K562 (cell line): ENCODE results near the gene PA2G4. TPM values are rescaled to one million over a fixed set of nuclear protein-coding genes. Genes with fewer than 3 reads are reported as not detected.

ENCODE experiments used
- HCFC1 ChIP-seq: IDR thresholded peaks from 2 replicates; pipeline ENCODE4 v1.6.1; 2012; ENCODE audit warnings: low read depth, low read length, improper control_type of control experiment
- NR2C2 ChIP-seq, 2 experiments: fragments of 200-800 bp in 1 of 2; sonication (Bioruptor generic) in 1 of 2; sonication (generic) in 1 of 2; formaldehyde crosslinking in 1 of 2; IDR thresholded peaks; 2 replicates each; pipeline versions ENCODE4 v1.6.1 to v1.8.0; 2016 to 2022; ENCODE audit warnings: mild to moderate bottlenecking in 1 of 2, missing compliant biosample characterization in 1 of 2, missing genetic modification characterization in 1 of 2, missing genetic modification reagents in 1 of 2
- TAF7 ChIP-seq: fragments of 450-650 bp; IDR thresholded peaks from 2 replicates; pipeline ENCODE4 v1.6.1; 2016; ENCODE audit warnings: missing genetic modification characterization, missing compliant biosample characterization
- TBP ChIP-seq: optimal IDR thresholded peaks from 2 replicates; pipeline ENCODE3; 2011; ENCODE audit warnings: low read depth, low read length, improper control_type of control experiment
- polyA plus RNA-seq, 8 experiments: library from polyadenylated mRNA; depleted of rRNA in 4 of 8; stranded (reverse) in 5 of 8; unstranded in 3 of 8; fragments of >200 nt; fragmentation: Nextera tagmentation in 2 of 8; fragmentation: Illumina TruSeq in 1 of 8; extraction: Ambion mirVana in 2 of 8; extraction: Trizol in 1 of 8; gene quantifications; 2 replicates each; pipeline versions ENCODE4 v1.2.1 to v1.2.3, GENCODE V29; 2011 to 2014; ENCODE audit warnings: inconsistent platforms in 1 of 8, missing spikeins in 1 of 8
- total RNA-seq, 7 experiments: library from RNA; depleted of rRNA in 6 of 7; stranded (reverse); fragments of >200 nt in 6 of 7; fragmentation: Illumina TruSeq in 2 of 7; extraction: Trizol in 2 of 7; gene quantifications; 2 replicates each; pipeline versions ENCODE4 v1.2.1 to v1.2.3, GENCODE V29; 2011 to 2021; ENCODE audit warnings: low replicate concordance in 1 of 7
- TF ChIP-seq, protein P1 (sequence below): fragments of 450-650 bp; IDR thresholded peaks from 2 replicates; pipeline ENCODE4 v1.6.1; 2014; ENCODE audit warnings: low read depth, mild to moderate bottlenecking, moderate library complexity, borderline replicate concordance
- TF ChIP-seq, protein P2 (sequence below): sonication (generic); IDR thresholded peaks from 2 replicates; pipeline ENCODE4 v1.6.1; 2016
- TF ChIP-seq, protein P3 (sequence below): fragments of 450-650 bp; IDR thresholded peaks from 2 replicates; pipeline ENCODE4 v1.6.1; 2016; ENCODE audit warnings: mild to moderate bottlenecking, moderate library complexity
- TF ChIP-seq, protein P4 (sequence below): fragments of 200-800 bp; sonication (Bioruptor generic); IDR thresholded peaks from 2 replicates; pipeline ENCODE4 v1.6.1; 2017; ENCODE audit warnings: missing genetic modification characterization, missing compliant biosample characterization

Gene PA2G4
- total and polyA plus RNA-seq, 9 of the 15 experiments (the other 6 are each of a cell fraction or from before 2014, with no cell fraction given), result 230 to 925 (median 638) TPM

DNA sequence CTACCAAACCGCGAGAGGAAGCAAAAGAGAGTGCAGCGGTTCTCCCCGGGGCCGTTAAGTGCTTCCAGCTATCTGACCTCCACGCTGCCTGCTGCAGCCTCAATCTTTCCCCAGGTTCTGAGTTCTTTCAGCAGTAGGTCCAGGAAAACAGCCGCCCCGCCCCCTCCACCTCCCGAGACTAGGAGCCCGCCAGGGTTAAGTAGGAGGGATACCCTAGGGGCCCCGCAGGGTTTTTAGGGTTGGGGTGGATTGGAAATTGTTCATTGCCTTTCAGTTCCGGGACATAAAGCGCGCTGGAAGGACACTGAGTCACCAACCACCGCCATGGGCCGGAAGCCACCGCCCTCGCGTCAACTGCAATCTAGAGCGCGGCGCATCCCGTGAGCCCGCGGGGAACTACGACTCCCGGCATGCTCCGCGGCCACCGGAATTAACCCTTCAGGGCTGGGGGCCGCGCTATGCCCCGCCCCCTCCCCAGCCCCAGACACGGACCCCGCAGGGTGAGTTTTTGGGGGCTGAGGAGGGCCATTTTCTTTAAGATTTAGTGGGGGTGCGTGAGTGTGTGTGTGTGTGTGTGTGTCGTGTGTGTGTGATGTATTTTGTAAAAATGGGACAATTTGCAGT, 47.9 kb downstream of the PA2G4 start, which contains the start of gene MYL6B (continued):
- TF ChIP-seq, protein P1, sequence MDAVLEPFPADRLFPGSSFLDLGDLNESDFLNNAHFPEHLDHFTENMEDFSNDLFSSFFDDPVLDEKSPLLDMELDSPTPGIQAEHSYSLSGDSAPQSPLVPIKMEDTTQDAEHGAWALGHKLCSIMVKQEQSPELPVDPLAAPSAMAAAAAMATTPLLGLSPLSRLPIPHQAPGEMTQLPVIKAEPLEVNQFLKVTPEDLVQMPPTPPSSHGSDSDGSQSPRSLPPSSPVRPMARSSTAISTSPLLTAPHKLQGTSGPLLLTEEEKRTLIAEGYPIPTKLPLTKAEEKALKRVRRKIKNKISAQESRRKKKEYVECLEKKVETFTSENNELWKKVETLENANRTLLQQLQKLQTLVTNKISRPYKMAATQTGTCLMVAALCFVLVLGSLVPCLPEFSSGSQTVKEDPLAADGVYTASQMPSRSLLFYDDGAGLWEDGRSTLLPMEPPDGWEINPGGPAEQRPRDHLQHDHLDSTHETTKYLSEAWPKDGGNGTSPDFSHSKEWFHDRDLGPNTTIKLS, result peak; percentile 79; the same call in 1 of the 2 replicates
- TF ChIP-seq, protein P2, sequence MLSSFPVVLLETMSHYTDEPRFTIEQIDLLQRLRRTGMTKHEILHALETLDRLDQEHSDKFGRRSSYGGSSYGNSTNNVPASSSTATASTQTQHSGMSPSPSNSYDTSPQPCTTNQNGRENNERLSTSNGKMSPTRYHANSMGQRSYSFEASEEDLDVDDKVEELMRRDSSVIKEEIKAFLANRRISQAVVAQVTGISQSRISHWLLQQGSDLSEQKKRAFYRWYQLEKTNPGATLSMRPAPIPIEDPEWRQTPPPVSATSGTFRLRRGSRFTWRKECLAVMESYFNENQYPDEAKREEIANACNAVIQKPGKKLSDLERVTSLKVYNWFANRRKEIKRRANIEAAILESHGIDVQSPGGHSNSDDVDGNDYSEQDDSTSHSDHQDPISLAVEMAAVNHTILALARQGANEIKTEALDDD, result no peak
- TF ChIP-seq, protein P3, sequence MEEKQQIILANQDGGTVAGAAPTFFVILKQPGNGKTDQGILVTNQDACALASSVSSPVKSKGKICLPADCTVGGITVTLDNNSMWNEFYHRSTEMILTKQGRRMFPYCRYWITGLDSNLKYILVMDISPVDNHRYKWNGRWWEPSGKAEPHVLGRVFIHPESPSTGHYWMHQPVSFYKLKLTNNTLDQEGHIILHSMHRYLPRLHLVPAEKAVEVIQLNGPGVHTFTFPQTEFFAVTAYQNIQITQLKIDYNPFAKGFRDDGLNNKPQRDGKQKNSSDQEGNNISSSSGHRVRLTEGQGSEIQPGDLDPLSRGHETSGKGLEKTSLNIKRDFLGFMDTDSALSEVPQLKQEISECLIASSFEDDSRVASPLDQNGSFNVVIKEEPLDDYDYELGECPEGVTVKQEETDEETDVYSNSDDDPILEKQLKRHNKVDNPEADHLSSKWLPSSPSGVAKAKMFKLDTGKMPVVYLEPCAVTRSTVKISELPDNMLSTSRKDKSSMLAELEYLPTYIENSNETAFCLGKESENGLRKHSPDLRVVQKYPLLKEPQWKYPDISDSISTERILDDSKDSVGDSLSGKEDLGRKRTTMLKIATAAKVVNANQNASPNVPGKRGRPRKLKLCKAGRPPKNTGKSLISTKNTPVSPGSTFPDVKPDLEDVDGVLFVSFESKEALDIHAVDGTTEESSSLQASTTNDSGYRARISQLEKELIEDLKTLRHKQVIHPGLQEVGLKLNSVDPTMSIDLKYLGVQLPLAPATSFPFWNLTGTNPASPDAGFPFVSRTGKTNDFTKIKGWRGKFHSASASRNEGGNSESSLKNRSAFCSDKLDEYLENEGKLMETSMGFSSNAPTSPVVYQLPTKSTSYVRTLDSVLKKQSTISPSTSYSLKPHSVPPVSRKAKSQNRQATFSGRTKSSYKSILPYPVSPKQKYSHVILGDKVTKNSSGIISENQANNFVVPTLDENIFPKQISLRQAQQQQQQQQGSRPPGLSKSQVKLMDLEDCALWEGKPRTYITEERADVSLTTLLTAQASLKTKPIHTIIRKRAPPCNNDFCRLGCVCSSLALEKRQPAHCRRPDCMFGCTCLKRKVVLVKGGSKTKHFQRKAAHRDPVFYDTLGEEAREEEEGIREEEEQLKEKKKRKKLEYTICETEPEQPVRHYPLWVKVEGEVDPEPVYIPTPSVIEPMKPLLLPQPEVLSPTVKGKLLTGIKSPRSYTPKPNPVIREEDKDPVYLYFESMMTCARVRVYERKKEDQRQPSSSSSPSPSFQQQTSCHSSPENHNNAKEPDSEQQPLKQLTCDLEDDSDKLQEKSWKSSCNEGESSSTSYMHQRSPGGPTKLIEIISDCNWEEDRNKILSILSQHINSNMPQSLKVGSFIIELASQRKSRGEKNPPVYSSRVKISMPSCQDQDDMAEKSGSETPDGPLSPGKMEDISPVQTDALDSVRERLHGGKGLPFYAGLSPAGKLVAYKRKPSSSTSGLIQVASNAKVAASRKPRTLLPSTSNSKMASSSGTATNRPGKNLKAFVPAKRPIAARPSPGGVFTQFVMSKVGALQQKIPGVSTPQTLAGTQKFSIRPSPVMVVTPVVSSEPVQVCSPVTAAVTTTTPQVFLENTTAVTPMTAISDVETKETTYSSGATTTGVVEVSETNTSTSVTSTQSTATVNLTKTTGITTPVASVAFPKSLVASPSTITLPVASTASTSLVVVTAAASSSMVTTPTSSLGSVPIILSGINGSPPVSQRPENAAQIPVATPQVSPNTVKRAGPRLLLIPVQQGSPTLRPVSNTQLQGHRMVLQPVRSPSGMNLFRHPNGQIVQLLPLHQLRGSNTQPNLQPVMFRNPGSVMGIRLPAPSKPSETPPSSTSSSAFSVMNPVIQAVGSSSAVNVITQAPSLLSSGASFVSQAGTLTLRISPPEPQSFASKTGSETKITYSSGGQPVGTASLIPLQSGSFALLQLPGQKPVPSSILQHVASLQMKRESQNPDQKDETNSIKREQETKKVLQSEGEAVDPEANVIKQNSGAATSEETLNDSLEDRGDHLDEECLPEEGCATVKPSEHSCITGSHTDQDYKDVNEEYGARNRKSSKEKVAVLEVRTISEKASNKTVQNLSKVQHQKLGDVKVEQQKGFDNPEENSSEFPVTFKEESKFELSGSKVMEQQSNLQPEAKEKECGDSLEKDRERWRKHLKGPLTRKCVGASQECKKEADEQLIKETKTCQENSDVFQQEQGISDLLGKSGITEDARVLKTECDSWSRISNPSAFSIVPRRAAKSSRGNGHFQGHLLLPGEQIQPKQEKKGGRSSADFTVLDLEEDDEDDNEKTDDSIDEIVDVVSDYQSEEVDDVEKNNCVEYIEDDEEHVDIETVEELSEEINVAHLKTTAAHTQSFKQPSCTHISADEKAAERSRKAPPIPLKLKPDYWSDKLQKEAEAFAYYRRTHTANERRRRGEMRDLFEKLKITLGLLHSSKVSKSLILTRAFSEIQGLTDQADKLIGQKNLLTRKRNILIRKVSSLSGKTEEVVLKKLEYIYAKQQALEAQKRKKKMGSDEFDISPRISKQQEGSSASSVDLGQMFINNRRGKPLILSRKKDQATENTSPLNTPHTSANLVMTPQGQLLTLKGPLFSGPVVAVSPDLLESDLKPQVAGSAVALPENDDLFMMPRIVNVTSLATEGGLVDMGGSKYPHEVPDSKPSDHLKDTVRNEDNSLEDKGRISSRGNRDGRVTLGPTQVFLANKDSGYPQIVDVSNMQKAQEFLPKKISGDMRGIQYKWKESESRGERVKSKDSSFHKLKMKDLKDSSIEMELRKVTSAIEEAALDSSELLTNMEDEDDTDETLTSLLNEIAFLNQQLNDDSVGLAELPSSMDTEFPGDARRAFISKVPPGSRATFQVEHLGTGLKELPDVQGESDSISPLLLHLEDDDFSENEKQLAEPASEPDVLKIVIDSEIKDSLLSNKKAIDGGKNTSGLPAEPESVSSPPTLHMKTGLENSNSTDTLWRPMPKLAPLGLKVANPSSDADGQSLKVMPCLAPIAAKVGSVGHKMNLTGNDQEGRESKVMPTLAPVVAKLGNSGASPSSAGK, result no peak
- TF ChIP-seq TAF7 (tag), result peak; percentile 59; the same call in 1 of the 2 replicates
- TF ChIP-seq, protein P4, sequence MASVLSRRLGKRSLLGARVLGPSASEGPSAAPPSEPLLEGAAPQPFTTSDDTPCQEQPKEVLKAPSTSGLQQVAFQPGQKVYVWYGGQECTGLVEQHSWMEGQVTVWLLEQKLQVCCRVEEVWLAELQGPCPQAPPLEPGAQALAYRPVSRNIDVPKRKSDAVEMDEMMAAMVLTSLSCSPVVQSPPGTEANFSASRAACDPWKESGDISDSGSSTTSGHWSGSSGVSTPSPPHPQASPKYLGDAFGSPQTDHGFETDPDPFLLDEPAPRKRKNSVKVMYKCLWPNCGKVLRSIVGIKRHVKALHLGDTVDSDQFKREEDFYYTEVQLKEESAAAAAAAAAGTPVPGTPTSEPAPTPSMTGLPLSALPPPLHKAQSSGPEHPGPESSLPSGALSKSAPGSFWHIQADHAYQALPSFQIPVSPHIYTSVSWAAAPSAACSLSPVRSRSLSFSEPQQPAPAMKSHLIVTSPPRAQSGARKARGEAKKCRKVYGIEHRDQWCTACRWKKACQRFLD, result peak; percentile 86
- TF ChIP-seq NR2C2 (CRISPR knock-in tag; IDR thresholded peaks at IDR 0.05), result peak; percentile 86
- TF ChIP-seq NR2C2 (tag; IDR thresholded peaks at IDR 0.05), result peak; percentile 97
- TF ChIP-seq TBP, result peak; percentile 84
- peak; percentile 94 for TF ChIP-seq HCFC1
